PC-3 (cell line): ENCODE measurements around the gene HTD2.

Experiments
- CTCF ChIP-seq: fragments of 300-600 bp; sonication (generic); conservative IDR thresholded peaks from 2 replicates; pipeline ENCODE4 v1.5.1; 2017; ENCODE audit warnings: antibody characterized with exemption, low read depth, mild to moderate bottlenecking, low read length
- EZH2 ChIP-seq: fragments of 300-600 bp; sonication (generic); IDR thresholded peaks from one replicate; pipeline ENCODE4 v1.6.1; 2017; ENCODE audit warnings: antibody characterized with exemption, mild to moderate bottlenecking, low read length; ENCODE audit not compliant: unreplicated experiment
- EZH2phosphoT487 ChIP-seq: fragments of 300-600 bp; sonication (generic); IDR thresholded peaks from 2 replicates; pipeline ENCODE4 v1.6.1; 2018; ENCODE audit warnings: mild to moderate bottlenecking, antibody characterized with exemption, low read length, borderline replicate concordance

GRCh38 chr3:58334506-58334884, 28.2 kb downstream of the HTD2 start:
- no peak for TF ChIP-seq CTCF
- TF ChIP-seq EZH2: no peak
- TF ChIP-seq EZH2phosphoT487: no peak
